DOHH2 (cell line): Measurements from ENCODE around the gene LGR6.
"Not testable (repeated sequence)": the region's sequence is repeated elsewhere in the genome, so short reads cannot be mapped to it uniquely, and the experiment has no call there.

Experiments
- EZH2phosphoT487 ChIP-seq: fragments of 200-600 bp; sonication (generic); IDR thresholded peaks from 2 replicates; pipeline ENCODE4 v1.6.1; 2017; ENCODE audit warnings: borderline replicate concordance, mild to moderate bottlenecking, antibody characterized with exemption, low read length, moderate library complexity, mixed read lengths
- TF ChIP-seq, protein P1 (sequence below): fragments of 200-600 bp; sonication (generic); IDR thresholded peaks from one replicate; pipeline ENCODE4 v1.5.1; 2014; ENCODE audit warnings: antibody characterized with exemption, mild to moderate bottlenecking, low read depth, low read length; ENCODE audit not compliant: poor library complexity, severe bottlenecking

DNA sequence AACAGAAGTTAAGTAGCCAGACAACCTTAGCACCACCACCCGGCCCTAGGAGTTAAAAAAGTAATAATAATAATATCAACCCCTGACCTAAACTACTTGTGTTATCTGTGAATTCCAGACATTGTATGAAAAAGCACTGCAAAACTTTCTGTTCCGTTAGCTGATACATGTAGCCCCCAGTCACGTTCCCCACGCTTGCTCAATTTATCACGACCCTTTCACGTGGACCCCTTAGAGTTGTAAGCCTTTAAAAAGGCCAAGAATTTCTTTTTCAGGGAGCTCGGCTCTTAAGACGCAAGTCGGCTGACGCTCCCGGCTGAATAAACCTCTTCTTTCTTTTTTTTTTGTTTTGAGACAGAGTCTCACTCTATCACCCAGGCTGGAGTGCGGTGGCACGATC lies 26.5 kb upstream of the LGR6 start:
- TF ChIP-seq, protein P1, sequence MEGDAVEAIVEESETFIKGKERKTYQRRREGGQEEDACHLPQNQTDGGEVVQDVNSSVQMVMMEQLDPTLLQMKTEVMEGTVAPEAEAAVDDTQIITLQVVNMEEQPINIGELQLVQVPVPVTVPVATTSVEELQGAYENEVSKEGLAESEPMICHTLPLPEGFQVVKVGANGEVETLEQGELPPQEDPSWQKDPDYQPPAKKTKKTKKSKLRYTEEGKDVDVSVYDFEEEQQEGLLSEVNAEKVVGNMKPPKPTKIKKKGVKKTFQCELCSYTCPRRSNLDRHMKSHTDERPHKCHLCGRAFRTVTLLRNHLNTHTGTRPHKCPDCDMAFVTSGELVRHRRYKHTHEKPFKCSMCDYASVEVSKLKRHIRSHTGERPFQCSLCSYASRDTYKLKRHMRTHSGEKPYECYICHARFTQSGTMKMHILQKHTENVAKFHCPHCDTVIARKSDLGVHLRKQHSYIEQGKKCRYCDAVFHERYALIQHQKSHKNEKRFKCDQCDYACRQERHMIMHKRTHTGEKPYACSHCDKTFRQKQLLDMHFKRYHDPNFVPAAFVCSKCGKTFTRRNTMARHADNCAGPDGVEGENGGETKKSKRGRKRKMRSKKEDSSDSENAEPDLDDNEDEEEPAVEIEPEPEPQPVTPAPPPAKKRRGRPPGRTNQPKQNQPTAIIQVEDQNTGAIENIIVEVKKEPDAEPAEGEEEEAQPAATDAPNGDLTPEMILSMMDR = not testable (repeated sequence)
- not testable (repeated sequence) for TF ChIP-seq EZH2phosphoT487
